Ascending aorta (tissue), 2 donors: Measurements from ENCODE around the gene KLHL24. TPM values are rescaled to one million over a fixed set of nuclear protein-coding genes. Genes with fewer than 3 reads are reported as not detected.
"Not testable (repeated sequence)": the region's sequence is repeated elsewhere in the genome, so short reads cannot be mapped to it uniquely, and the experiment has no call there.

Experiments
- DNase-seq, 2 donors: peaks; one replicate each; pipeline ENCODE4 v3.0.0-alpha.2; 2019; ENCODE audit warnings: low spot score in 2 of 2
- H3K27ac ChIP-seq, 2 donors: fragments of 200-600 bp; sonication (generic); one replicate each; pipeline ENCODE4 v1.5.1; 2016 to 2017; ENCODE audit warnings: mild to moderate bottlenecking in 1 of 2
- H3K27me3 ChIP-seq: fragments of 200-600 bp; sonication (generic); one replicate; pipeline ENCODE4 v1.5.1; 2017
- H3K36me3 ChIP-seq, 2 donors: fragments of 200-600 bp; sonication (generic); one replicate each; pipeline ENCODE4 v1.5.1; 2016
- H3K4me1 ChIP-seq, 2 donors: fragments of 200-600 bp; sonication (generic); one replicate each; pipeline ENCODE4 v1.5.1; 2016 to 2017; ENCODE audit warnings: mild to moderate bottlenecking in 1 of 2
- H3K4me3 ChIP-seq, 2 donors: fragments of 200-600 bp; sonication (generic); one replicate each; pipeline ENCODE4 v1.5.1; 2016 to 2017; ENCODE audit warnings: mild to moderate bottlenecking in 1 of 2
- H3K9me3 ChIP-seq, 2 donors: fragments of 200-600 bp; sonication (generic); one replicate each; pipeline ENCODE4 v1.5.1; 2016
- CTCF ChIP-seq, 3 experiments: fragments of 200-600 bp in 2 of 3; fragments of 450-650 bp in 1 of 3; sonication (generic) in 2 of 3; IDR thresholded peaks; one replicate each; pipeline ENCODE4 v1.5.1; 2016 to 2019; ENCODE audit warnings: antibody characterized with exemption in 3 of 3, mild to moderate bottlenecking in 1 of 3, moderate library complexity in 1 of 3
- intact Hi-C: fragments of 100-400 bp; cut with DNase I; formaldehyde crosslinking; loops from one replicate; pipeline ENCODE4 v1.15.1; 2023
- total RNA-seq: library from RNA; depleted of rRNA; stranded (reverse); fragments of >200 nt; gene quantifications from one replicate; pipeline ENCODE4 v1.1.0, GENCODE V29; 2016

Gene KLHL24
- total RNA-seq, 1 donor from 2014 or later: 26.6 TPM

- DNase-seq: no peak
- H3K4me1 ChIP-seq: peaks cover 0 to 15% of the 10 kb centered on the region in 2 donors
- intact Hi-C loops: loop anchor here (1.0 to 5.0 kb wide), 2 partner anchors 62 to 601 kb away; partner anchors contain the start of gene MCCC1
- no peak for TF ChIP-seq CTCF (IDR thresholded peaks at IDR 0.05)
- no peaks in the 10 kb centered on the region for H3K27me3 ChIP-seq
- no peaks in the 10 kb centered on the region for H3K9me3 ChIP-seq
- H3K4me3 ChIP-seq: peak overlapping the region; percentile 71 to 88
- H3K36me3 ChIP-seq: peaks cover 0 to 9% of the 10 kb centered on the region in 2 donors
- peak overlapping the region; percentile 86 to 89 for H3K27ac ChIP-seq
Observed at GRCh38 chr3:183698756-183699155, 63.3 kb downstream of the KLHL24 start.

- TF ChIP-seq CTCF (IDR thresholded peaks at IDR 0.05): no peak
- intact Hi-C loops: loop anchor here (5.0 kb wide), 1 partner anchor 602 kb away; the partner anchor contains the start of gene MCCC1
- Histone ChIP-seq H3K36me3 (peaks cover 0 to 9% of the 10 kb centered on the region in 2 donors), H3K27me3 (no peaks in the 10 kb centered on the region), H3K27ac (peak overlapping the region; percentile 86 to 89), H3K4me3 (peak overlapping the region; percentile 71 to 88), H3K4me1 (peaks cover 0 to 15% of the 10 kb centered on the region in 2 donors), H3K9me3 (no peaks in the 10 kb centered on the region)
- no peak for DNase-seq
Observed at GRCh38 chr3:183699238-183699947, 64.0 kb downstream of the KLHL24 start.

- TF ChIP-seq CTCF (IDR thresholded peaks at IDR 0.05): no peak
- no peaks in the 10 kb centered on the region for H3K27me3 ChIP-seq
- no peak overlapping the region for H3K4me3 ChIP-seq
- no peak for DNase-seq
- H3K4me1 ChIP-seq: peaks cover 0 to 15% of the 10 kb centered on the region in 2 donors
- no peaks in the 10 kb centered on the region for H3K9me3 ChIP-seq
- H3K36me3 ChIP-seq: peaks cover 0 to 9% of the 10 kb centered on the region in 2 donors
- intact Hi-C loops: no loop called here
- H3K27ac ChIP-seq: no peak overlapping the region
Observed at GRCh38 chr3:183701744-183702143, 66.3 kb downstream of the KLHL24 start.

GRCh38 chr3:183703892-183704291 lies 68.5 kb downstream of the KLHL24 start:
- H3K9me3 ChIP-seq, H3K27ac ChIP-seq, DNase-seq, intact Hi-C loops, H3K36me3 ChIP-seq, H3K4me3 ChIP-seq, H3K27me3 ChIP-seq: not testable (repeated sequence)
- peaks cover 0 to 15% of the 10 kb centered on the region in 2 donors for H3K4me1 ChIP-seq

- H3K4me1 ChIP-seq: no peaks in the 10 kb centered on the region
- intact Hi-C loops: no loop called here
- H3K4me3 ChIP-seq: no peak overlapping the region
- DNase-seq: no peak
- H3K27ac ChIP-seq: no peak overlapping the region
- TF ChIP-seq CTCF (IDR thresholded peaks at IDR 0.05): no peak
- no peaks in the 10 kb centered on the region for H3K27me3 ChIP-seq
- H3K9me3 ChIP-seq: no peaks in the 10 kb centered on the region
- no peaks in the 10 kb centered on the region for H3K36me3 ChIP-seq
Observed at GRCh38 chr3:183710231-183710630, 74.8 kb downstream of the KLHL24 start.

- intact Hi-C loops: no loop called here
- Histone ChIP-seq H3K27ac (no peak overlapping the region), H3K4me3 (no peak overlapping the region), H3K4me1 (no peaks in the 10 kb centered on the region), H3K9me3 (no peaks in the 10 kb centered on the region), H3K27me3 (no peaks in the 10 kb centered on the region), H3K36me3 (no peaks in the 10 kb centered on the region)
- no peak for TF ChIP-seq CTCF (IDR thresholded peaks at IDR 0.05)
- no peak for DNase-seq
Observed at GRCh38 chr3:183711516-183711915, 76.1 kb downstream of the KLHL24 start.
